ENCODE measurements around the gene EXD3.

Gene EXD3

GRCh38 chr9:137393176-137394150, 29.5 kb downstream of the EXD3 start:
- no peak overlapping the region for H3K27ac ChIP-seq
- in situ Hi-C loops (cut with HindIII; ENCODE audit: low pct_ligation_motif_present, low sequenced_read_pairs), result no loop called here
- no peaks in the 10 kb centered on the region for H3K36me3 ChIP-seq (replicated peaks)

GRCh38 chr9:137392232-137393007, 30.5 kb downstream of the EXD3 start:
- Histone ChIP-seq H3K4me3 (ENCODE audit: low read depth, low read length) (no peak overlapping the region), H3K27me3 (replicated peaks) (no peaks in the 10 kb centered on the region), H3K27ac (no peak overlapping the region), H3K36me3 (replicated peaks) (no peaks in the 10 kb centered on the region)
- DNase-seq, result no peak
- in situ Hi-C loops (cut with HindIII; ENCODE audit: low pct_ligation_motif_present, low sequenced_read_pairs), result no loop called here
- no peak for TF ChIP-seq CTCF (IDR thresholded peaks at IDR 0.05; ENCODE audit: low read depth, low read length, missing control alignments)

More at GRCh38 chr9:137393176-137394150, 29.5 kb downstream of the EXD3 start:
- TF ChIP-seq CTCF (IDR thresholded peaks at IDR 0.05; ENCODE audit: low read depth, low read length, missing control alignments), result no peak
- DNase-seq, result no peak
- Histone ChIP-seq H3K27me3 (replicated peaks) (no peaks in the 10 kb centered on the region), H3K4me3 (ENCODE audit: low read depth, low read length) (no peak overlapping the region)

GRCh38 chr9:137391411-137391754, 31.6 kb downstream of the EXD3 start:
- in situ Hi-C loops (cut with HindIII; ENCODE audit: low pct_ligation_motif_present, low sequenced_read_pairs), result no loop called here
- H3K4me3 ChIP-seq (ENCODE audit: low read depth, low read length), result no peak overlapping the region
- no peak for DNase-seq
- no peak overlapping the region for H3K27ac ChIP-seq
- no peaks in the 10 kb centered on the region for H3K36me3 ChIP-seq (replicated peaks)
- no peak for TF ChIP-seq CTCF (IDR thresholded peaks at IDR 0.05; ENCODE audit: low read depth, low read length, missing control alignments)
- H3K27me3 ChIP-seq (replicated peaks), result no peaks in the 10 kb centered on the region

GRCh38 chr9:137390553-137391410, 32.2 kb downstream of the EXD3 start:
- no peak overlapping the region for H3K27ac ChIP-seq
- no peak overlapping the region for H3K4me3 ChIP-seq (ENCODE audit: low read depth, low read length)
- in situ Hi-C loops (cut with HindIII; ENCODE audit: low pct_ligation_motif_present, low sequenced_read_pairs), result no loop called here
- no peak for TF ChIP-seq CTCF (IDR thresholded peaks at IDR 0.05; ENCODE audit: low read depth, low read length, missing control alignments)
- no peaks in the 10 kb centered on the region for H3K27me3 ChIP-seq (replicated peaks)
- H3K36me3 ChIP-seq (replicated peaks), result no peaks in the 10 kb centered on the region
- DNase-seq, result no peak

- H3K27ac ChIP-seq, result no peak overlapping the region
- no peaks in the 10 kb centered on the region for H3K36me3 ChIP-seq (replicated peaks)
- DNase-seq, result no peak
- no peaks in the 10 kb centered on the region for H3K27me3 ChIP-seq (replicated peaks)
- TF ChIP-seq CTCF (IDR thresholded peaks at IDR 0.05; ENCODE audit: low read depth, low read length, missing control alignments), result no peak
- H3K4me3 ChIP-seq (ENCODE audit: low read depth, low read length), result no peak overlapping the region
- in situ Hi-C loops (cut with HindIII; ENCODE audit: low pct_ligation_motif_present, low sequenced_read_pairs), result no loop called here
These were observed 33.6 kb downstream of the EXD3 start for GRCh38 chr9:137389428-137389746.

Measured in brain microvascular endothelial cell (primary cell).